GM12874 (cell line): ENCODE data around the gene TNNC2.

ENCODE experiments used
- TF ChIP-seq, protein P1 (sequence below): IDR thresholded peaks from 2 replicates; pipeline ENCODE4 v1.5.1; 2011; ENCODE audit warnings: low read depth, mild to moderate bottlenecking, control low read depth, low read length, moderate library complexity; ENCODE audit not compliant: insufficient read depth

Gene TNNC2

DNA sequence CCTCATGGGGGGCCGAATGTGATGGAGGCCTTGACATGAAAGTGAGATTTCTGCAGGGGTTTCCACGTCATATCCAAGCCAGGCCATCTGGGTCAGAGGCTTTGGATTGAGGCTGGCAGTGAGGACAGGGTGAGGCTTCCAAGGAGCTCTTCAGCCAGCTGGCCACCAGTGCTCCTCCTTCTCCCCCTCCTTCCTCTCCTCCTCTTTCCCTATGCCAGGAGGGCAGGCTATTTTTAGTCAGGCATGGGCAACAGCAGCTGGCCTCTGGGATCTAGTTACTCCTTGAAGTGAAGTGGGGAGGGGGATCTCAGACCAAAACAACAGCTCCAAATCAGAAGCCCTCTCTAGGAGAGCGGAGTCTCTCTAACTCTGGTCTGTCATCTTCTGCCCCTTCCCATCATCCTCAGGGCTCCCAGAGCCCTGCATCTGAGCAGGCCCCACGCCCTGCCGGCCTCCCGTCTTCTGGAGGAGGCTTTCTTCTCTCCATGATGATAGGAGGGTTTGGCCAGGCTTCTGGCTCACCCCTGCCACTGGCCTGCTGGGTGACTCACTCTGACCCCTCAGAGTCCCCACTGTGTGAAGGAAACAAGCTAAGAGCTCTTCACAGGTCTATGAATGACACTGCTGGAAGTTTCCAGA is 612 bp downstream of the TNNC2 start:
- TF ChIP-seq, protein P1, sequence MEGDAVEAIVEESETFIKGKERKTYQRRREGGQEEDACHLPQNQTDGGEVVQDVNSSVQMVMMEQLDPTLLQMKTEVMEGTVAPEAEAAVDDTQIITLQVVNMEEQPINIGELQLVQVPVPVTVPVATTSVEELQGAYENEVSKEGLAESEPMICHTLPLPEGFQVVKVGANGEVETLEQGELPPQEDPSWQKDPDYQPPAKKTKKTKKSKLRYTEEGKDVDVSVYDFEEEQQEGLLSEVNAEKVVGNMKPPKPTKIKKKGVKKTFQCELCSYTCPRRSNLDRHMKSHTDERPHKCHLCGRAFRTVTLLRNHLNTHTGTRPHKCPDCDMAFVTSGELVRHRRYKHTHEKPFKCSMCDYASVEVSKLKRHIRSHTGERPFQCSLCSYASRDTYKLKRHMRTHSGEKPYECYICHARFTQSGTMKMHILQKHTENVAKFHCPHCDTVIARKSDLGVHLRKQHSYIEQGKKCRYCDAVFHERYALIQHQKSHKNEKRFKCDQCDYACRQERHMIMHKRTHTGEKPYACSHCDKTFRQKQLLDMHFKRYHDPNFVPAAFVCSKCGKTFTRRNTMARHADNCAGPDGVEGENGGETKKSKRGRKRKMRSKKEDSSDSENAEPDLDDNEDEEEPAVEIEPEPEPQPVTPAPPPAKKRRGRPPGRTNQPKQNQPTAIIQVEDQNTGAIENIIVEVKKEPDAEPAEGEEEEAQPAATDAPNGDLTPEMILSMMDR: no peak

DNA sequence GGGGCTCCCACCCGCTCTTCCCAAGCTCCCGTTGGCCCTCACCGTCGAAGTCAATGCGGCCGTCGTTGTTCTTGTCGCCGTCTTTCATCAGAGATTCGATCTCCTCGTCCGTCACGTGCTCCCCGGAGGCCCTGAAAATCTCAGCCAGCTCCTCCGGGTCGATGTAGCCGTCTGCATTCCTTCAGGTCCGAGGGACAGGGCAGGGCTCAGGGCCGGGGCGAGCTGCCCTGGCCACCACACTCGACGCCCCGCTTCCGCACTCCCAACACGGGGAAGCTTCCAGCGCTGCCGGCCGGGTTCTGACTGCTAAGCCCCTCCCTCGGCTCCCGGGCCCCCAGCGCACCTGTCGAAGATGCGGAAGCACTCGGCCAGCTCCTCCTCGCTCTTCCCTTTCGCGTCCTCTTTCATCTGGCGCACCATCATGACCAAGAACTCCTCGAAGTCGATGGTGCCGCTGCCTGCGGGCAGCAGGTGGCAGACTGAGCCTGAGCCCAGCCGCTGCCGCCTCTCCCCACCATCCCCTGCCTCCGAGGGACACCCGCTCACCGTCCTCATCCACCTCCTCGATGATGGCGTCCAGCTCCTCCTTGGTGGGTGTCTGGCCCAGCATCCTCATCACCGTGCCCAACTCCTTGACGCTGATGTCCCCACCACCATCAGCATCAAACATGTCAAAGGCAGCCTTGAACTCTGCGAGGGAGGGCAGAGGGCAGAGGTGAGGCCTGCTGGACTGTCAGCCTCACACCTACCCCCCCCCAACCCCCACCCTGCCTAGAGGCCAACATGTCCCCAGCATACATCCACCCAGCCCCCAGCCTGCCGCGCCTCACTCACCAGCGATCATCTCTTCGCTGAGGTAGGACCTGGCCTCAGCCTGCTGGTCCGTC is 2.9 kb downstream of the TNNC2 start:
- TF ChIP-seq, protein P1: peak; percentile 42

DNA sequence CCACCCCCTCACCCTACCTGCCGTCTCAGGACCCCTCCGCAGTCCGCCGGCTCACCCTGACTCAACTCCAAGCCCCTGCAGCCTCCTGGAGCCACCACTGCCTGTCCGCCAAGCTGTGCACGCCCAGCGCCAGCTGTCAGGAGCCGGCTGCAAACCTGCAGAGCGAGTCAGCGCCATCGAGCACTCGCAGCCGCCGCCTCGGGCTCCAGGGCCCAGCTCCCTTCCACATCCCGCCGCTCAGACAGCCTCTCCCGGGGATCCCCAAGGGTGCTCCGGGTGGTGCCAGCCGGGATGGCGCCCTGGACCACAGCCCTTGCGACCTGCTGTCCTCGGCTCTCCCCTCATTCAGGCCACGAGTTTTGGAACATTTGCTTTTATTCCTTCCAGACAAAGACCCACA is 4.3 kb downstream of the TNNC2 start:
- TF ChIP-seq, protein P1: no peak

DNA sequence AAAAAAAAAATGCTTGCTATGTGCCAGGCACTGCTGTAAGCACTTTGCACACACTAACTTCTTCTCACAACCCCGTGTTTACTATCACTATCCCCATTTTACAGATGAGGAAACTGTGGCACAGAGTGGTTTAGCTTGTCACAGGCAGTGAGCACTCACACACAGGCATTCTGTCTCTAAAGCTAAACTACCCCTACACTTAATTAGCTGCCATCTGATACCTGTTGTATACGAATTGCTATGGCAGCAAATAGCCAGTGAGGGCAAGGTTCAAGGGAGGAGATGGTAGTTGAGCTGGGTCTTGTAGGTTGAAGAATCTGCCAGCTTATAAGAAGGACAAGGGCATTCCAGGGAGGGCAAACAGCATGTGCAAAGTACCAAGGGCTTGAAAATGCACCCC is 5.2 kb downstream of the TNNC2 start:
- TF ChIP-seq, protein P1: no peak

DNA sequence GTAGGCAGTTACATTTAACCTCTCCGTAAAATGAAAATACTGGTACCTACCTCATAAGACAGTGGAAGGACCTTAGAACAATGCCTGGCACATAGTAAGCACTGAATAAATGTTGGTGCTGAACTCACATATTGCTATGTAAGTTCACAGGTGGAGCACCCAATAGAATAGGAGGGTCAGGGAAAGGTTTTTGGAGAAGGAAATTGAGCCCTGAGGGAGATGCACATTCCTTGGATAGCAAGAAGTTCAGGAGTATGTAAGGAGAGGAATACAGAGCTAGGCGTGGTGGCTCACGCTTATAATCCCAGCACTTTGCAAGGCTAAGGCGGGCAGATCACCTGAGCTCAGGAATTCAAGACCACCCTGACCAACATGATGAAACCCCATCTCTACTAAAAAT is 7.6 kb downstream of the TNNC2 start:
- TF ChIP-seq, protein P1: no peak

DNA sequence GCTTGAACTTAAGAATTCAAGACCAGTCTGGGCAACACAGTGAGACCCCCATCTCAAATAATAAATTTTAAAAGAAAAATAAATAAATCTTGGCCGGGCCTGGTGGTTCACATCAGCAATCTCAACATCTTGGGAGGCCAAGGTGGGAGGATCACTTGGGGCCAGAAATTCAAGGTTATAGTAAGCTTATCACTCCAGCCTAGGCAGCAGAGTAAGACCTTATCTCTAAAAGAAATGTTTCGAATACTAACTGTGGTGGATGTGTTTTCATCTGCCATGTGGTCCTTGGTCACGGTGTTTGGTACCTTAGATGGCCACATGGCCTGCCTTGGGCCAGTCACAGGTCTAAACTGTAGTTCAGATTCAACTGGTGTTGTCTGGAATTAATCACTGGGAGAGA is 8.9 kb downstream of the TNNC2 start:
- TF ChIP-seq, protein P1: no peak

DNA sequence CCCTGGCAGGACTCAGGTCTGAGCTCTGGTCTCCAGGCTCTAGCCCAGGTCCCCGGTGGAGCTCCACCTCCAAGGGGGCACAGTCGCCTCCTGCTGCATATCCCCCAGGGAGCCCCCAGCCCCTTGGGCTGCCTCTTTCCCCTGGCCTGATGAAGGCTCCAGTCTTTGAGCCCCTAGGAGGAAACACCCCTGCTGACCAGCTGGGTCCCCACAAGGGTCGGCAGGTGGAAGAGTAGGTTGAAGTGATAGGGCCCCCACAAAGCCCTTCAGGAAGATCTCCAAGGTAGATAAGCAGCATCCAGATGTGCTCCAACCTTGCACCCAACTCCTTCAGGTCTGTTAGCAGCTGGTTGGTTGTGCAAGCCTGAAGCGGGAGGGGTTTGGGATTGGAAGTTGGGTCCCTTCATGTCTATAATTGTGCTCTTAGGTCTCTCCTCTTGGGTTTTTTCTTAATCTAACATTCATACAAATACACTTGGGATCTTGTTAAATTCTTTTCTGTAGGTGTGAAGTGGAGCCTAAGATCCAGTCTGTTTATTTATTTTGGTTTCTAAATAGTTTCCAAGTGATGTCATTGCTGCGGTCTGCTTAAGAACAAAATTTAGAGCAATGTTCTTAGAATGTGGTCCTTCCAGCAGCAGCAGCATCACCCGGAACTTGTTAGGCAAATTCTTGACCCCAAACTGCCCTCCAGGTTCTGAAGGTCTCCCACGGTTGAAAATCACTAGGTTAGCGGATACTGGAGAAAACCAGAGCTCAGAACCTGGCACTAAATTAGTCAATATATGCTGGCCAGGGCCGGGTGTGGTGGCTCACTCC is 9.5 kb downstream of the TNNC2 start:
- TF ChIP-seq, protein P1: no peak
